Stimulated activated CD4-positive, alpha-beta T cell treated with anti-CD3 and anti-CD28 coated beads, TNF-alpha, amount 100 ng/mL, for 24 hours (primary cell): ENCODE measurements around the gene TCN2.
"Not testable (repeated sequence)": the region's sequence is repeated elsewhere in the genome, so short reads cannot be mapped to it uniquely, and the experiment has no call there.

Source experiments
- DNase-seq, 3 experiments: peaks; one replicate each; pipeline ENCODE4 v3.0.0-alpha.2; 2020; ENCODE audit warnings: low read depth in 3 of 3

TCN2 gene

GRCh38 chr22:30610299-30610698 lies 3.3 kb downstream of the TCN2 start:
- DNase-seq: no peak

GRCh38 chr22:30611197-30611596 lies 4.2 kb downstream of the TCN2 start:
- DNase-seq: no peak

- DNase-seq: no peak
Measured at GRCh38 chr22:30612789-30613188, 5.8 kb downstream of the TCN2 start.

- no peak for DNase-seq
Measured at GRCh38 chr22:30614268-30614667, 7.3 kb downstream of the TCN2 start.

GRCh38 chr22:30614879-30615278 lies 7.9 kb downstream of the TCN2 start:
- no peak for DNase-seq

GRCh38 chr22:30615543-30615954 lies 8.6 kb downstream of the TCN2 start:
- no peak for DNase-seq

- no peak for DNase-seq
Measured at GRCh38 chr22:30617819-30618218, 10.8 kb downstream of the TCN2 start.

GRCh38 chr22:30619909-30620308 lies 12.9 kb downstream of the TCN2 start:
- DNase-seq: not testable (repeated sequence)

GRCh38 chr22:30626413-30626812 lies 19.4 kb downstream of the TCN2 start:
- no peak for DNase-seq

- no peak for DNase-seq
Measured at GRCh38 chr22:30627471-30627870, 20.5 kb downstream of the TCN2 start.

- no peak for DNase-seq
Measured at GRCh38 chr22:30628491-30628890, 21.5 kb downstream of the TCN2 start.

- not testable (repeated sequence) for DNase-seq
Measured at GRCh38 chr22:30631469-30631868, 24.5 kb downstream of the TCN2 start.

- DNase-seq: peak; percentile 84 to 89 (median 85)
Measured at GRCh38 chr22:30634471-30635233, 27.7 kb downstream of the TCN2 start.

- peak; percentile 89 to 95 (median 95) for DNase-seq
Measured at GRCh38 chr22:30635273-30636225, 28.6 kb downstream of the TCN2 start, which contains the start of gene SLC35E4. SLC35E4 (plus strand) TSS chr22:30635781; CDS start chr22:30636451, 670 bp downstream.

GRCh38 chr22:30636226-30637077 lies 29.5 kb downstream of the TCN2 start:
- DNase-seq: peak in 1 of 3 experiments; percentile 16

- no peak for DNase-seq
Measured at GRCh38 chr22:30637701-30638114, 30.7 kb downstream of the TCN2 start.

- no peak for DNase-seq
Measured at GRCh38 chr22:30640361-30640760, 33.4 kb downstream of the TCN2 start.

GRCh38 chr22:30640839-30641430 lies 34.0 kb downstream of the TCN2 start:
- DNase-seq: no peak

- no peak for DNase-seq
Measured at GRCh38 chr22:30643055-30643875, 36.3 kb downstream of the TCN2 start.

GRCh38 chr22:30646518-30647160 lies 39.7 kb downstream of the TCN2 start:
- no peak for DNase-seq
